Liver (tissue), 3 donors: ENCODE measurements around the gene DEFB131B.
"Not testable (repeated sequence)": the region's sequence is repeated elsewhere in the genome, so short reads cannot be mapped to it uniquely, and the experiment has no call there.

ENCODE experiments used
- FOXA1 ChIP-seq: IDR thresholded peaks from 2 replicates; pipeline ENCODE4 v1.6.1; 2016; ENCODE audit warnings: antibody characterized with exemption
- JUND ChIP-seq, 2 donors: IDR thresholded peaks; 2 replicates each; pipeline ENCODE4 v1.6.1; 2016; ENCODE audit warnings: antibody characterized with exemption in 2 of 2
- SP1 ChIP-seq: IDR thresholded peaks from 2 replicates; pipeline ENCODE4 v1.6.1; 2018; ENCODE audit warnings: antibody characterized with exemption, mild to moderate bottlenecking
- YY1 ChIP-seq: IDR thresholded peaks from 2 replicates; pipeline ENCODE4 v1.6.1; 2016; ENCODE audit warnings: antibody characterized with exemption, mild to moderate bottlenecking
- TF ChIP-seq, protein P1 (sequence below): fragments of 150-350 bp; IDR thresholded peaks from 2 replicates; pipeline ENCODE4 v1.5.1; 2017; ENCODE audit warnings: improper control_type of control experiment, low read depth, low read length; ENCODE audit not compliant: missing input control
- TF ChIP-seq, protein P2 (sequence below): IDR thresholded peaks from 2 replicates; pipeline ENCODE4 v1.6.1; 2016; ENCODE audit warnings: antibody characterized with exemption
- donor health status: healthy.
- donor health status: healthy.

DNA sequence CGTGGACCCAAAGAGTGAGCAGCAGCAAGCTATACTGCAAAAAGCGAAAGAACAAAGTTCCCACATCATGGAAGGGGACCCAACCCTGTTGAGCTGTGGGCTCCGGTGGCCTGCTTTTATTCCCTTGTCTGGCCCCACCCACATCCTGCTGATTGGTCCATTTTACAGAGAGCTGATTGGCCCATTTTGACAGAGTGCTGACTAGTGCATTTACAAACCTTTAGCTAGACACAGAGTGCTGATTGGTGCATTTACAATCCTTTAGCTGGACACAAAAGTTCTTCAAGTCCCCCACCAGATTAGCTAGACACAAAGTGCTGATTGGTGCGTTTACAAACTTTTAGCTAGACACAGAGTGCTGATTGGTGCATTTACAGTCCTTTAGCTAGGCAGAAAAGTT lies 34.9 kb upstream of the DEFB131B start:
- TF ChIP-seq, protein P1, sequence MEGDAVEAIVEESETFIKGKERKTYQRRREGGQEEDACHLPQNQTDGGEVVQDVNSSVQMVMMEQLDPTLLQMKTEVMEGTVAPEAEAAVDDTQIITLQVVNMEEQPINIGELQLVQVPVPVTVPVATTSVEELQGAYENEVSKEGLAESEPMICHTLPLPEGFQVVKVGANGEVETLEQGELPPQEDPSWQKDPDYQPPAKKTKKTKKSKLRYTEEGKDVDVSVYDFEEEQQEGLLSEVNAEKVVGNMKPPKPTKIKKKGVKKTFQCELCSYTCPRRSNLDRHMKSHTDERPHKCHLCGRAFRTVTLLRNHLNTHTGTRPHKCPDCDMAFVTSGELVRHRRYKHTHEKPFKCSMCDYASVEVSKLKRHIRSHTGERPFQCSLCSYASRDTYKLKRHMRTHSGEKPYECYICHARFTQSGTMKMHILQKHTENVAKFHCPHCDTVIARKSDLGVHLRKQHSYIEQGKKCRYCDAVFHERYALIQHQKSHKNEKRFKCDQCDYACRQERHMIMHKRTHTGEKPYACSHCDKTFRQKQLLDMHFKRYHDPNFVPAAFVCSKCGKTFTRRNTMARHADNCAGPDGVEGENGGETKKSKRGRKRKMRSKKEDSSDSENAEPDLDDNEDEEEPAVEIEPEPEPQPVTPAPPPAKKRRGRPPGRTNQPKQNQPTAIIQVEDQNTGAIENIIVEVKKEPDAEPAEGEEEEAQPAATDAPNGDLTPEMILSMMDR: not testable (repeated sequence)
- TF ChIP-seq, protein P2, sequence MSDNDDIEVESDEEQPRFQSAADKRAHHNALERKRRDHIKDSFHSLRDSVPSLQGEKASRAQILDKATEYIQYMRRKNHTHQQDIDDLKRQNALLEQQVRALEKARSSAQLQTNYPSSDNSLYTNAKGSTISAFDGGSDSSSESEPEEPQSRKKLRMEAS: not testable (repeated sequence)
- TF ChIP-seq JUND (IDR thresholded peaks at IDR 0.05); FOXA1; YY1; SP1: not testable (repeated sequence)
